Activated naive CD4-positive, alpha-beta T cell treated with anti-CD3 and anti-CD28 coated beads for 36 hours (primary cell): Measurements from ENCODE around the gene CAMK1D. TPM values are rescaled to one million over a fixed set of nuclear protein-coding genes. Genes with fewer than 3 reads are reported as not detected.
"Not testable (repeated sequence)": the region's sequence is repeated elsewhere in the genome, so short reads cannot be mapped to it uniquely, and the experiment has no call there.

ENCODE experiments used
- CTCF ChIA-PET: fragments of 350-600 bp; sonication (Branson Sonifier 250); formaldehyde crosslinking; loops from one replicate; lab custom pipeline; 2021; ENCODE audit warnings: antibody characterized with exemption; lab: Charles Lee
- DNase-seq: peaks from one replicate; pipeline ENCODE4 v3.0.0-alpha.2; 2020
- H3K27ac Mint-ChIP-seq: one replicate; pipeline ENCODE4 v1.8.0; 2021; ENCODE audit warnings: mild to moderate bottlenecking, mixed read lengths
- H3K27me3 Mint-ChIP-seq: one replicate; pipeline ENCODE4 v1.8.0; 2021; ENCODE audit warnings: low read depth, mixed read lengths
- H3K36me3 Mint-ChIP-seq: one replicate; pipeline ENCODE4 v1.8.0; 2021; ENCODE audit warnings: low read depth, mixed read lengths
- H3K4me1 Mint-ChIP-seq: one replicate; pipeline ENCODE4 v1.8.0; 2021; ENCODE audit warnings: low read depth, mixed read lengths
- H3K4me3 Mint-ChIP-seq: one replicate; pipeline ENCODE4 v1.8.0; 2021; ENCODE audit warnings: mild to moderate bottlenecking, moderate library complexity, mixed read lengths
- H3K9me3 Mint-ChIP-seq: one replicate; pipeline ENCODE4 v1.8.0; 2021; ENCODE audit warnings: mixed read lengths
- intact Hi-C: fragments of 100-400 bp; cut with micrococcal nuclease; formaldehyde crosslinking; loops from one replicate; pipeline ENCODE4 v1.15.1; 2023
- total RNA-seq, 2 experiments: library from RNA; stranded (reverse); gene quantifications; one replicate each; pipeline ENCODE4 v1.2.3, GENCODE V29; 2021

The CAMK1D gene
- total RNA-seq, 2 experiments from 2014 or later: 9.5 to 11.3 TPM

DNA sequence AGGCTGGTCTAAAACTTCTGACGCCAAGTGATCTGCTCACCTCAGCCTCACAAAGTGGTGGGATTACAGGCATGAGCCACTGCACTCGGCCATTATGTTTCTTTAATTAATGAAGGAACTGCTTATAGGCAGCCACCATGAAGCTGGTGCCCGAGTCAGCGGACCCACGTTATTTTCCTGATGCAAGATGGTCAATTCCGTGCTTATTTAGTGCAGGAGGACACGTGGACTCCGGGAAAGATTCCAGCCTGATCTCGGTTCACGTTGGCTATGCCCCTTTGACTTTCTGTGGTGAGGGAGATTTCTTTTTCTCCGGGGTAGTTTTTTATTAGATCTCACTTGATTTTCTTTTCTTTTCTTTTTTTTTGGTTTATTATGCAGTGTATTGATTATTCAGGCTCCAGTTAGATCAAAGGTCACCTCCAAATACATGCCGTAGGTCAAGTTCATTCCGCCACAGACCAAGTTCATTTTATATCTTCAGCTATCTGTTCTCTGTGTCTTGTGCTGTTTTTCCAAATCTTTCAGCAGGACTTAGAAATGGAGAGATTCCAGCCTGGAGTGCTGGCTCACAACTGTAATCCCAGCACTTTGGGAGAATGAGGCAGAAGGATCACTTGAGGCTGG lies 8.3 kb downstream of the CAMK1D start:
- Mint-ChIP-seq H3K27ac (no peak overlapping the region), H3K9me3 (no peaks in the 10 kb centered on the region), H3K27me3 (no peaks in the 10 kb centered on the region), H3K4me3 (no peak overlapping the region), H3K36me3 (peaks cover 2% of the 10 kb centered on the region), H3K4me1 (peaks cover 47% of the 10 kb centered on the region)
- no peak for DNase-seq
- intact Hi-C loops: no loop called here
- CTCF ChIA-PET: interaction anchor here (0.9 kb wide), 1 partner anchor 33 kb away, joined by 3 read pairs; no protein-coding TSS in a partner anchor

- Mint-ChIP-seq H3K27ac (no peak overlapping the region), H3K4me1 (peaks cover 43% of the 10 kb centered on the region), H3K36me3 (peaks cover 2% of the 10 kb centered on the region), H3K9me3 (no peaks in the 10 kb centered on the region), H3K4me3 (no peak overlapping the region), H3K27me3 (no peaks in the 10 kb centered on the region)
- CTCF ChIA-PET: interaction anchor here (0.6 kb wide), 1 partner anchor 12 kb away, joined by 3 read pairs; no protein-coding TSS in a partner anchor
- intact Hi-C loops: no loop called here
- DNase-seq: peak; percentile 28
These were observed 9.7 kb downstream of the CAMK1D start for GRCh38 chr10:12358863-12359564.

GRCh38 chr10:12360461-12360860 lies 11.1 kb downstream of the CAMK1D start:
- no peaks in the 10 kb centered on the region for H3K27me3 Mint-ChIP-seq
- H3K27ac Mint-ChIP-seq: no peak overlapping the region
- no peak for DNase-seq
- H3K9me3 Mint-ChIP-seq: no peaks in the 10 kb centered on the region
- intact Hi-C loops: no loop called here
- peaks cover 48% of the 10 kb centered on the region for H3K4me1 Mint-ChIP-seq
- H3K4me3 Mint-ChIP-seq: no peak overlapping the region
- CTCF ChIA-PET: interaction anchor here (0.5 kb wide), 1 partner anchor 380 kb away, joined by 3 read pairs; no protein-coding TSS in a partner anchor
- H3K36me3 Mint-ChIP-seq: peaks cover 2% of the 10 kb centered on the region

DNA sequence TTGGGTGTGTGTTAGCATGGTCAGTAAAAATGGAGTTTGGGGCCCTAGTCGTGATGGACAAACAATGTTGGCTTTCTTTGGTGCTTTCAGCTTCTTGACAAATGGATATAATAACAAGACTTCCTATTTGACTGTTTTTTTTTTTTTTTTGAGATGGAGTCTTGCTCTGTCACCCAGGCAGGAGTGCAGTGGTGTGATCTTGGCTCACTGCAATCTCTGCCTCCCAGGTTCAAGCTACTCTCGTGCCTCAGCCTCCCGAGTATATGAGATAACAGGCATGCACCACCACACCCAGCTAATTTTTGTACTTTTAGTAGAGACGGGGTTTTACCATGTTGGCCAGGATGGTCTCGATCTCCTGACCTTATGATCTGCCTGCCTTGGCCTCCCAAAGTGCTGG lies 11.8 kb downstream of the CAMK1D start:
- H3K27ac Mint-ChIP-seq, DNase-seq, intact Hi-C loops, H3K36me3 Mint-ChIP-seq, H3K4me3 Mint-ChIP-seq, H3K9me3 Mint-ChIP-seq, H3K27me3 Mint-ChIP-seq, CTCF ChIA-PET: not testable (repeated sequence)
- H3K4me1 Mint-ChIP-seq: peaks cover 54% of the 10 kb centered on the region

DNA sequence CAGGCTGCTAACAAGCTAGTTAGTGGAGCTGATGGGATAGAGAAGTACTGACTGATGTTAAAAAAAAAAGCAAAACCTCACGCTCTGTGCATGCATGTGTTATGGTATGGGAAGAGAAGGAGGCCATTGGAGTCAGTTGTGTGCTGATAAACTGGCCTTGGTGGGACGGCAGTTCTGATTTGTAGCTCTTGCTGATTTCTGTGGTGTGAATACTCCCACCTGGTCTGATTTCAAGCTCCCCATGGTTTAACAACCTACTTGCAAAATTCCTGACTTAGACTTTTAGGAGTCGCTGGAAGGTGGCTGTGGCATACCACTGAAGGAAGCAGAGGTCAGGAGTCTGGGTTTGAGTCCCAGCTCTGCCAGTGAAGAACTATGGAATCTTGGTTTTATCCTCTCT lies 15.2 kb downstream of the CAMK1D start:
- no peak overlapping the region for H3K27ac Mint-ChIP-seq
- peaks cover 2% of the 10 kb centered on the region for H3K36me3 Mint-ChIP-seq
- no peak overlapping the region for H3K4me3 Mint-ChIP-seq
- no peak for DNase-seq
- H3K9me3 Mint-ChIP-seq: no peaks in the 10 kb centered on the region
- peaks cover 49% of the 10 kb centered on the region for H3K4me1 Mint-ChIP-seq
- intact Hi-C loops: no loop called here
- no peaks in the 10 kb centered on the region for H3K27me3 Mint-ChIP-seq
- CTCF ChIA-PET: interaction anchor here (0.8 to 1.1 kb wide), 3 partner anchors 19 to 347 kb away, joined by 3 to 8 read pairs (median 6); no protein-coding TSS in a partner anchor

GRCh38 chr10:12367272-12367671 lies 17.9 kb downstream of the CAMK1D start:
- Mint-ChIP-seq H3K36me3 (no peaks in the 10 kb centered on the region), H3K27me3 (no peaks in the 10 kb centered on the region), H3K9me3 (no peaks in the 10 kb centered on the region), H3K4me1 (peaks cover 34% of the 10 kb centered on the region), H3K27ac (no peak overlapping the region), H3K4me3 (no peak overlapping the region)
- intact Hi-C loops: loop anchor here (2.0 kb wide), 2 partner anchors 52 to 82 kb away; no protein-coding TSS in a partner anchor
- CTCF ChIA-PET: no interaction called here
- no peak for DNase-seq

DNA sequence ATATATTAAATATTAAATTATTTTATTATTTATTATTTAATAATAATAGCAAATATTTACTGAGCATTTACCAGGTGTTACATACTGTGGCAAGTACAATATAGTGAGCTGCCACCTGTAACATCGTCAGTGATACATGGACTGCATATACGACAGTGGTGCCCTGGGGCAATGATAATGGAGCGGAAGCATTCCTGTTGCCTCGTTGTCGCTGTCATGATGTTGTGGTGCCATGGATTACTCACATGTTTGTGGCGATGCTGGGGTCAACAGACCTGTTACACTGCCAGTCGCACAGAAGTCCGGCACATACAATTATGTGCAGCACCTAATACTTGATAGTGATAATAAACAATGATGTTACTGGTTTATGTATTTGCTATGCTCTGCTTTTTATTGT lies 20.6 kb downstream of the CAMK1D start:
- no peaks in the 10 kb centered on the region for H3K9me3 Mint-ChIP-seq
- peaks cover 26% of the 10 kb centered on the region for H3K4me1 Mint-ChIP-seq
- H3K27me3 Mint-ChIP-seq: no peaks in the 10 kb centered on the region
- no peak for DNase-seq
- peaks cover 1% of the 10 kb centered on the region for H3K36me3 Mint-ChIP-seq
- intact Hi-C loops: no loop called here
- H3K4me3 Mint-ChIP-seq: no peak overlapping the region
- H3K27ac Mint-ChIP-seq: no peak overlapping the region
- CTCF ChIA-PET: no interaction called here

- no peak overlapping the region for H3K27ac Mint-ChIP-seq
- peaks cover 6% of the 10 kb centered on the region for H3K4me1 Mint-ChIP-seq
- intact Hi-C loops: no loop called here
- no peak overlapping the region for H3K4me3 Mint-ChIP-seq
- peaks cover 1% of the 10 kb centered on the region for H3K36me3 Mint-ChIP-seq
- CTCF ChIA-PET: interaction anchor here (0.6 kb wide), 1 partner anchor 159 kb away, joined by 4 read pairs; no protein-coding TSS in a partner anchor
- DNase-seq: no peak
- no peaks in the 10 kb centered on the region for H3K27me3 Mint-ChIP-seq
- no peaks in the 10 kb centered on the region for H3K9me3 Mint-ChIP-seq
These were observed 23.5 kb downstream of the CAMK1D start for GRCh38 chr10:12372846-12373245.

- CTCF ChIA-PET: no interaction called here
- H3K36me3 Mint-ChIP-seq: peaks cover 1% of the 10 kb centered on the region
- H3K9me3 Mint-ChIP-seq: no peaks in the 10 kb centered on the region
- peaks cover 2% of the 10 kb centered on the region for H3K4me1 Mint-ChIP-seq
- H3K4me3 Mint-ChIP-seq: no peak overlapping the region
- no peak overlapping the region for H3K27ac Mint-ChIP-seq
- no peaks in the 10 kb centered on the region for H3K27me3 Mint-ChIP-seq
- DNase-seq: no peak
- intact Hi-C loops: no loop called here
These were observed 25.7 kb downstream of the CAMK1D start for GRCh38 chr10:12375076-12375504.

- intact Hi-C loops: no loop called here
- Mint-ChIP-seq H3K27ac (no peak overlapping the region), H3K4me3 (no peak overlapping the region)
These were observed 26.9 kb downstream of the CAMK1D start for GRCh38 chr10:12376211-12376610.

GRCh38 chr10:12377658-12378290 lies 28.4 kb downstream of the CAMK1D start:
- no peak overlapping the region for H3K4me3 Mint-ChIP-seq
- no peaks in the 10 kb centered on the region for H3K36me3 Mint-ChIP-seq
- H3K27me3 Mint-ChIP-seq: no peaks in the 10 kb centered on the region
- peaks cover 14% of the 10 kb centered on the region for H3K4me1 Mint-ChIP-seq
- no peaks in the 10 kb centered on the region for H3K9me3 Mint-ChIP-seq
- H3K27ac Mint-ChIP-seq: no peak overlapping the region
- CTCF ChIA-PET: interaction anchor here (0.6 to 1.3 kb wide), 2 partner anchors 32 to 120 kb away, joined by 3 to 4 read pairs; no protein-coding TSS in a partner anchor
- DNase-seq: no peak
- intact Hi-C loops: no loop called here

More at GRCh38 chr10:12376211-12376610, 26.9 kb downstream of the CAMK1D start:
- peaks cover 5% of the 10 kb centered on the region for H3K4me1 Mint-ChIP-seq
- no peaks in the 10 kb centered on the region for H3K27me3 Mint-ChIP-seq
- peaks cover 1% of the 10 kb centered on the region for H3K36me3 Mint-ChIP-seq
- no peaks in the 10 kb centered on the region for H3K9me3 Mint-ChIP-seq
- no peak for DNase-seq
- CTCF ChIA-PET: no interaction called here

DNA sequence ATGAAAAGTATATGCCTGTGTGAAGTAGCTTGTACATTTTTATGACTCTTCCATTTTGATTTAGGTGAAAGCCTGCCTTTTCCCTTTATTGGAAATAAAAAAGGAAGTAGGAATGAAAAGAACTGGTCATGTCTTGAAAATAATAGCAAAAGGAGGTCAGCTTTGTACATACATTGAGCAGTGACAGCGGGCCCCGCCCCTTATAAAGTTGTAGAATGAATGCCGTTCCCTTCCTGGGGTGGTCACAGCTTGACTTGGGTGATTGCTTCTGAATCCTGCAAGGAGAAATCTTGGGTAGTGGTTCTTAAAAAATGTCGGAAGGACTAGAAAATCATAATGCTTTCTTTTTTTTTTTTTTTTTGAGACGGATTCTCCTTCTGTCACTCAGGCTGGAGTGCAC lies 31.7 kb downstream of the CAMK1D start:
- Mint-ChIP-seq H3K27ac (no peak overlapping the region), H3K9me3 (peaks cover 4% of the 10 kb centered on the region), H3K27me3 (no peaks in the 10 kb centered on the region), H3K4me3 (no peak overlapping the region), H3K36me3 (peaks cover 4% of the 10 kb centered on the region), H3K4me1 (peaks cover 17% of the 10 kb centered on the region)
- no peak for DNase-seq
- CTCF ChIA-PET: no interaction called here
- intact Hi-C loops: no loop called here
